ENCODE data around the gene SPEM1. TPM values are rescaled to one million over a fixed set of nuclear protein-coding genes. Genes with fewer than 3 reads are reported as not detected.

SPEM1 gene
- total RNA-seq, 3 donors from 2014 or later (not counting 1 experiment from before 2014, with no cell fraction given), result not detected

DNA sequence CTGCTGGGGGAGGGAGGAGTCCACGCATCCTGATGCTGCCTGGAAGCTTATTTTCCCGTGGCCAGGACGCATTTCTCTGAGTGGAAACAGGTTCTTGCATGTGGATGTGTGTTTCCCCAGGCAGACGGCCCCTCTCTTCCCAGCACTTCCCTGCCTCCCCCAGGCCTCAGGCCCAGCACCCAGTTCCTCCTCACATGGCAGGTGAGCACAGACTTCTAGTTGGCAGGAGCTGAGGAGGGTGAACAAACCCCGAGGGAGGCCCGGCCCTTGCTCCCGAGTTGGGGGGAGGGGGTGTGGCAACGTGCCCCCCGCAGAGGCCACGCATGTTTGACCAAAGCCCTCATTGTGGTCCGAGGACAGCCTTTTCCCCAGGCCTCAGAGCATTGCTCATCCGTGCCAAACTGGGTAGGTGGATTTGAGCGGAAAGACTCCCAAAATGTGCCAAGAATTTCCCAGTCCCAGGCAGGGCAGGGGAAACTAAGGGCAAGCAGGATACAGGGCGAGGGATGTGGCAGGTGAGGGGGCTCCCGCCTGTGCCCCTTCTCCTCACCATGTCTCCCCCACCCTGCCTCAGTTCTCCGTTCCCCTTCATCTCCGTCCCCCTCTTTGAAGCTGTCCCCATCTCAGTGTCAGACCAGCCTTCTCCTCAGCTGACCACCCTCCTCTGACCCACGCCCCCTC lies 1.5 kb upstream of the SPEM1 start:
- ATAC-seq (no peak), DNase-seq (no peak)
- intact Hi-C loops (cut with micrococcal nuclease), result no loop called here
- Mint-ChIP-seq H3K27me3 (ENCODE audit: low read depth in 2 of 2) (no peaks in the 10 kb centered on the region), H3K36me3 (no peaks in the 10 kb centered on the region), H3K4me3 (no peak overlapping the region), H3K4me1 (no peaks in the 10 kb centered on the region), H3K9me3 (no peaks in the 10 kb centered on the region), H3K27ac (no peak overlapping the region)
- H3K9me3 ChIP-seq (ENCODE audit: control insufficient read depth, insufficient read depth, low read length), result no peaks in the 10 kb centered on the region
- H3K4me3 ChIP-seq (ENCODE audit: low read length), result no peak overlapping the region
- H3K36me3 ChIP-seq (ENCODE audit: control insufficient read depth, insufficient read depth, low read length), result no peaks in the 10 kb centered on the region
- H3K4me1 ChIP-seq (ENCODE audit: control insufficient read depth, insufficient read depth, low read length), result no peaks in the 10 kb centered on the region
- no peaks in the 10 kb centered on the region for H3K27me3 ChIP-seq (ENCODE audit: control insufficient read depth, insufficient read depth, low read length)
- TF ChIP-seq, protein P1, sequence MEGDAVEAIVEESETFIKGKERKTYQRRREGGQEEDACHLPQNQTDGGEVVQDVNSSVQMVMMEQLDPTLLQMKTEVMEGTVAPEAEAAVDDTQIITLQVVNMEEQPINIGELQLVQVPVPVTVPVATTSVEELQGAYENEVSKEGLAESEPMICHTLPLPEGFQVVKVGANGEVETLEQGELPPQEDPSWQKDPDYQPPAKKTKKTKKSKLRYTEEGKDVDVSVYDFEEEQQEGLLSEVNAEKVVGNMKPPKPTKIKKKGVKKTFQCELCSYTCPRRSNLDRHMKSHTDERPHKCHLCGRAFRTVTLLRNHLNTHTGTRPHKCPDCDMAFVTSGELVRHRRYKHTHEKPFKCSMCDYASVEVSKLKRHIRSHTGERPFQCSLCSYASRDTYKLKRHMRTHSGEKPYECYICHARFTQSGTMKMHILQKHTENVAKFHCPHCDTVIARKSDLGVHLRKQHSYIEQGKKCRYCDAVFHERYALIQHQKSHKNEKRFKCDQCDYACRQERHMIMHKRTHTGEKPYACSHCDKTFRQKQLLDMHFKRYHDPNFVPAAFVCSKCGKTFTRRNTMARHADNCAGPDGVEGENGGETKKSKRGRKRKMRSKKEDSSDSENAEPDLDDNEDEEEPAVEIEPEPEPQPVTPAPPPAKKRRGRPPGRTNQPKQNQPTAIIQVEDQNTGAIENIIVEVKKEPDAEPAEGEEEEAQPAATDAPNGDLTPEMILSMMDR (IDR thresholded peaks at IDR 0.05), result no peak
- WGBS (ENCODE audit: insufficient coverage), result 81% methylated on average over 17 of the region's 18 CpGs
- H3K27ac ChIP-seq (ENCODE audit: low read length), result no peak overlapping the region

DNA sequence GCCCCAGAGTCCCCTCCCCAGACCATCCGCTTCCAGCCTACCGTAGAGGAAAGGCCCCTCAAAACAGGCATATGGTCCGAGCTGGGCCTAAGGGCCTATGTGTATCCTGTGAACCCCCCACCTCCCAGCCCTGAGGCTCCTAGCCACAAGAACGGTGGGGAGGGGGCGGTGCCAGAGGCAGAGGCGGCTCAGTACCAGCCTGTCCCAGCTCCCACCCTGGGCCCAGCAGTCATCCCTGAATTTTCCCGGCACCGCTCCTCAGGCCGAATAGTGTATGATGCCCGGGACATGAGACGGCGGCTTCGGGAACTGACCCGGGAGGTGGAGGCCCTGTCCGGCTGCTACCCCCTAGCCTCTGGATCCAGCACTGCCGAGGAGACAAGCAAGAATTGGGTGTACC lies 1.1 kb downstream of the SPEM1 start:
- intact Hi-C loops (cut with micrococcal nuclease), result no loop called here
- Histone ChIP-seq H3K4me1 (ENCODE audit: control insufficient read depth, insufficient read depth, low read length) (no peaks in the 10 kb centered on the region), H3K36me3 (ENCODE audit: control insufficient read depth, insufficient read depth, low read length) (no peaks in the 10 kb centered on the region), H3K9me3 (ENCODE audit: control insufficient read depth, insufficient read depth, low read length) (no peaks in the 10 kb centered on the region), H3K4me3 (ENCODE audit: low read length) (no peak overlapping the region), H3K27me3 (ENCODE audit: control insufficient read depth, insufficient read depth, low read length) (no peaks in the 10 kb centered on the region), H3K27ac (ENCODE audit: low read length) (no peak overlapping the region)
- H3K27me3 Mint-ChIP-seq (ENCODE audit: low read depth in 2 of 2), result no peaks in the 10 kb centered on the region
- no peaks in the 10 kb centered on the region for H3K4me1 Mint-ChIP-seq
- no peak overlapping the region for H3K27ac Mint-ChIP-seq
- WGBS (ENCODE audit: insufficient coverage), result 94% methylated on average over 16 of the region's 16 CpGs
- DNase-seq (no peak), ATAC-seq (no peak)
- no peak overlapping the region for H3K4me3 Mint-ChIP-seq
- H3K9me3 Mint-ChIP-seq, result no peaks in the 10 kb centered on the region
- TF ChIP-seq, protein P1 (IDR thresholded peaks at IDR 0.05), result no peak
- no peaks in the 10 kb centered on the region for H3K36me3 Mint-ChIP-seq

DNA sequence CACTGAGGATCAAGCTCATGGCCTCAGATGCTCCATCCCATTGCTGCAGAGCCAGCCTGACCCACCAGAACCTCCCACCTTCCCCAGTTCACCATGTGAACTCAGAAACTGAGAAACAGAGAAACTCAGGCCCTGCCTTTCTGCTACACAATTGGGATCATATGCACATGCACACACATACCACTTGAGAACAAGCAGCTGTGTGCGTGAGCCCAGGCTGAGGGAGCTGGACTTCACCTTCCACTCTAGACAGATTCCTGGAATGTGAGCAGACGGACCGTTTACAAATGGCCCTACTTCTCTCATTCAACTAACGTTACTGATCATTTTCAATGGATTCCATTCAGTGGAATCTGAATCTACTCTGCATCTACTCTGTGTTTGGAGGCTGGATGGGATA lies 3.6 kb downstream of the SPEM1 start:
- ATAC-seq (no peak), DNase-seq (no peak)
- intact Hi-C loops (cut with micrococcal nuclease), result no loop called here
- H3K9me3 Mint-ChIP-seq, result no peaks in the 10 kb centered on the region
- Histone ChIP-seq H3K36me3 (ENCODE audit: control insufficient read depth, insufficient read depth, low read length) (no peaks in the 10 kb centered on the region), H3K4me1 (ENCODE audit: control insufficient read depth, insufficient read depth, low read length) (no peaks in the 10 kb centered on the region), H3K27me3 (ENCODE audit: control insufficient read depth, insufficient read depth, low read length) (no peaks in the 10 kb centered on the region), H3K9me3 (ENCODE audit: control insufficient read depth, insufficient read depth, low read length) (no peaks in the 10 kb centered on the region), H3K4me3 (ENCODE audit: low read length) (no peak overlapping the region), H3K27ac (ENCODE audit: low read length) (no peak overlapping the region)
- H3K27ac Mint-ChIP-seq, result no peak overlapping the region
- H3K27me3 Mint-ChIP-seq (ENCODE audit: low read depth in 2 of 2), result no peaks in the 10 kb centered on the region
- TF ChIP-seq, protein P1 (IDR thresholded peaks at IDR 0.05), result no peak
- H3K4me1 Mint-ChIP-seq, result no peaks in the 10 kb centered on the region
- H3K36me3 Mint-ChIP-seq, result no peaks in the 10 kb centered on the region
- no peak overlapping the region for H3K4me3 Mint-ChIP-seq
- 92% methylated on average over 4 of the region's 4 CpGs for WGBS (ENCODE audit: insufficient coverage)

DNA sequence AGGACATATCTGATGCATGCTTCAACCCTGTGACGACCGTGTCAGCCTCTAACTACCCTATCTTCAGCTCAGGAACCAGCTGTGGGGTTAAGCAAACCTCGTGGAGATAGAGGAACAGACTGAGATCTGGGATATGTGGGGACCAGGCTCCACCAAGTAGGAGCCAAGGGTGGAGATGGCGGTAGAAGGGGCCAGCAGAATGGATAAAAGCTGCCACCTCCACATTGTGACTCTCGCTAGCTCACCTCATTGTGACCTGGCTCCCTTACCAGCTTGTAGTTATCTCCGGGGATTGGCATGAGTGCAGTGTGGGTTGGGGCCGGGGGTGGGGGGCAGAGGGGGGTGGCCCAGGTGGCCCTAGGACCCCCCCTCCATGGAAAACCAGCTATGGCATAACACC lies 5.2 kb downstream of the SPEM1 start, which contains the start of gene SPEM2:
TSS of gene SPEM2 (plus strand) at position 301 of the 400 bp plus-strand sequence. CDS start at position 374, 73 bp downstream.
- no peak within 1 kb of the TSS for H3K27ac ChIP-seq (ENCODE audit: low read length)
- Mint-ChIP-seq H3K4me3 (no peak within 1 kb of the TSS), H3K9me3 (no peaks in the 10 kb centered on the region), H3K27me3 (ENCODE audit: low read depth in 2 of 2) (no peaks in the 10 kb centered on the region), H3K4me1 (no peaks in the 10 kb centered on the region), H3K36me3 (no peaks in the 10 kb centered on the region), H3K27ac (no peak within 1 kb of the TSS)
- no peaks in the 10 kb centered on the region for H3K36me3 ChIP-seq (ENCODE audit: control insufficient read depth, insufficient read depth, low read length)
- ATAC-seq (no peak), DNase-seq (no peak)
- 82% methylated on average over 5 of the region's 7 CpGs for WGBS (ENCODE audit: insufficient coverage)
- intact Hi-C loops (cut with micrococcal nuclease), result no loop called here
- H3K4me1 ChIP-seq (ENCODE audit: control insufficient read depth, insufficient read depth, low read length), result no peaks in the 10 kb centered on the region
- H3K9me3 ChIP-seq (ENCODE audit: control insufficient read depth, insufficient read depth, low read length), result no peaks in the 10 kb centered on the region
- no peak within 1 kb of the TSS for H3K4me3 ChIP-seq (ENCODE audit: low read length)
- TF ChIP-seq, protein P1 (IDR thresholded peaks at IDR 0.05), result no peak
- no peaks in the 10 kb centered on the region for H3K27me3 ChIP-seq (ENCODE audit: control insufficient read depth, insufficient read depth, low read length)
